A549 (cell line): ENCODE results near the gene IFI30. TPM values are rescaled to one million over a fixed set of nuclear protein-coding genes. Genes with fewer than 3 reads are reported as not detected.

ENCODE experiments used
- ATAC-seq, 2 experiments: fragments of 200-7000 bp in 1 of 2; fragments of >200 bp in 1 of 2; cut with Nextera tagmentation in 1 of 2; cut with Tn5 transposase in 1 of 2; 3 replicates each; pipeline versions ENCODE4 v1.8.0 to v1.9.1; 2018 to 2020; ENCODE audit warnings: mild to moderate bottlenecking in 1 of 2, moderate library complexity in 1 of 2
- CTCF ChIA-PET: fragments of 300-600 bp; sonication (Branson Sonifier 250); formaldehyde crosslinking; extraction: SDS; loops from one replicate; lab custom pipeline; 2021; ENCODE audit warnings: antibody characterized with exemption, inconsistent platforms; lab: Yijun Ruan, JAX
- POLR2A ChIA-PET: fragments of 350-600 bp; formaldehyde crosslinking; extraction: SDS; loops from one replicate; lab custom pipeline; 2021; ENCODE audit warnings: antibody characterized with exemption, inconsistent platforms; lab: Yijun Ruan, JAX
- DNase-seq, 2 experiments: peaks; one replicate each; pipeline versions ENCODE4 v3.0.0 to v3.0.0-alpha.2; 2011 to 2016; ENCODE audit warnings: low read depth in 1 of 2, low spot score in 1 of 2
- FAIRE-seq: peaks from 2 replicates; lab custom pipeline; 2011; peaks lifted over from hg19 to GRCh38; lab: Jason Lieb, UNC
- H3K27ac ChIP-seq, 2 experiments: fragments of >200 bp; sonication (Bioruptor Twin); formaldehyde crosslinking; 3 replicates each; pipeline ENCODE4 v1.5.1; 2016 to 2017
- H3K4me1 ChIP-seq: fragments of >200 bp; sonication (Bioruptor Twin); formaldehyde crosslinking; 3 replicates; pipeline ENCODE4 v1.6.1; 2016
- H3K4me2 ChIP-seq: fragments of >200 bp; sonication (Bioruptor Twin); formaldehyde crosslinking; 3 replicates; pipeline ENCODE4 v1.6.1; 2016
- H3K4me3 ChIP-seq: fragments of >200 bp; sonication (Bioruptor Twin); formaldehyde crosslinking; 3 replicates; pipeline ENCODE4 v1.5.1; 2016
- H3K9me3 ChIP-seq: fragments of >200 bp; sonication (Bioruptor Twin); formaldehyde crosslinking; 3 replicates; pipeline ENCODE4 v1.6.1; 2016
- BCL3 ChIP-seq: fragments of >200 bp; sonication (Bioruptor Twin); formaldehyde crosslinking; IDR thresholded peaks from 3 replicates; pipeline ENCODE4 v1.6.1; 2016
- CBX2 ChIP-seq: fragments of 200-600 bp; sonication (generic); IDR thresholded peaks from 2 replicates; pipeline ENCODE4 v1.6.1; 2016; ENCODE audit warnings: low read depth, mild to moderate bottlenecking, borderline replicate concordance
- CBX8 ChIP-seq: fragments of 200-600 bp; sonication (generic); IDR thresholded peaks from 2 replicates; pipeline ENCODE4 v1.6.1; 2016
- CEBPB ChIP-seq, 2 experiments: fragments of >200 bp in 1 of 2; sonication (Bioruptor Twin) in 1 of 2; formaldehyde crosslinking in 1 of 2; IDR thresholded peaks; 2 replicates each; pipeline ENCODE4 v1.6.1; 2012 to 2016
- CHD2 ChIP-seq: fragments of 150-350 bp; IDR thresholded peaks from 2 replicates; pipeline ENCODE4 v1.6.1; 2014; ENCODE audit warnings: low read length; ENCODE audit not compliant: partially characterized antibody
- CHD4 ChIP-seq: fragments of 200-600 bp; sonication (generic); IDR thresholded peaks from 2 replicates; pipeline ENCODE4 v1.6.1; 2016; ENCODE audit warnings: antibody characterized with exemption, mild to moderate bottlenecking, borderline replicate concordance
- CTCF ChIP-seq: fragments of >200 bp; sonication (Bioruptor Twin); formaldehyde crosslinking; IDR thresholded peaks from 3 replicates; pipeline ENCODE4 v1.5.1; 2016
- EHF ChIP-seq: fragments of 250-450 bp; sonication (Bioruptor Pico); IDR thresholded peaks from 2 replicates; pipeline ENCODE4 v1.5.0; 2020; ENCODE audit warnings: mild to moderate bottlenecking
- EHMT2 ChIP-seq: fragments of 200-600 bp; sonication (generic); IDR thresholded peaks from 2 replicates; pipeline ENCODE4 v1.6.1; 2016; ENCODE audit warnings: antibody characterized with exemption, low read depth, mild to moderate bottlenecking, moderate library complexity
- ESRRA ChIP-seq: fragments of 150-350 bp; IDR thresholded peaks from 2 replicates; pipeline ENCODE4 v1.6.1; 2014; ENCODE audit warnings: mild to moderate bottlenecking, low read length, borderline replicate concordance
- GATA3 ChIP-seq: IDR thresholded peaks from 2 replicates; pipeline ENCODE4 v1.6.1; 2012; ENCODE audit warnings: borderline replicate concordance
- HEYL ChIP-seq: fragments of 250-450 bp; sonication (Bioruptor Pico); IDR thresholded peaks from 2 replicates; pipeline ENCODE4 v1.8.0; 2021; ENCODE audit warnings: mild to moderate bottlenecking, moderate library complexity
- JUN ChIP-seq, 2 experiments: fragments of >200 bp; sonication (Bioruptor Twin); formaldehyde crosslinking; IDR thresholded peaks; 2 replicates in 1 of 2; 3 replicates in 1 of 2; pipeline ENCODE4 v1.6.1; 2016 to 2017
- JUNB ChIP-seq: fragments of >200 bp; sonication (Bioruptor Twin); formaldehyde crosslinking; IDR thresholded peaks from 2 replicates; pipeline ENCODE4 v1.6.1; 2016
- KDM1A ChIP-seq: fragments of 200-600 bp; sonication (generic); IDR thresholded peaks from 2 replicates; pipeline ENCODE4 v1.6.1; 2016; ENCODE audit warnings: low read depth, mild to moderate bottlenecking
- KDM5A ChIP-seq: fragments of 200-600 bp; sonication (generic); IDR thresholded peaks from 2 replicates; pipeline ENCODE4 v1.6.1; 2016; ENCODE audit warnings: antibody characterized with exemption, mild to moderate bottlenecking
- MAZ ChIP-seq: fragments of 150-350 bp; IDR thresholded peaks from 2 replicates; pipeline ENCODE4 v1.6.1; 2014; ENCODE audit warnings: antibody characterized with exemption, low read depth, low read length, borderline replicate concordance
- MYC ChIP-seq: IDR thresholded peaks from 2 replicates; pipeline ENCODE4 v1.6.1; 2012; ENCODE audit warnings: mild to moderate bottlenecking, inconsistent platforms, low read length, improper control_type of control experiment, borderline replicate concordance
- NFE2L2 ChIP-seq: fragments of 150-350 bp; conservative IDR thresholded peaks from 2 replicates; pipeline ENCODE4 v1.6.1; 2014; ENCODE audit warnings: low read length
- NPAS2 ChIP-seq: fragments of 250-450 bp; sonication (Bioruptor Pico); IDR thresholded peaks from 2 replicates; pipeline ENCODE4 v1.8.0; 2022; ENCODE audit warnings: mild to moderate bottlenecking, moderate library complexity, borderline replicate concordance
- NR3C1 ChIP-seq: fragments of >200 bp; sonication (Bioruptor Twin); formaldehyde crosslinking; IDR thresholded peaks from 3 replicates; pipeline ENCODE4 v1.6.1; 2017
- PHF8 ChIP-seq: fragments of 200-600 bp; sonication (generic); IDR thresholded peaks from 2 replicates; pipeline ENCODE4 v1.6.1; 2016; ENCODE audit warnings: low read depth, mild to moderate bottlenecking, antibody characterized with exemption, moderate library complexity, borderline replicate concordance
- POLR2A ChIP-seq: IDR thresholded peaks from 2 replicates; pipeline ENCODE4 v1.6.1; 2012; ENCODE audit warnings: mild to moderate bottlenecking, low read length
- RARB ChIP-seq: fragments of 250-450 bp; sonication (Bioruptor Pico); IDR thresholded peaks from 2 replicates; pipeline ENCODE4 v1.8.0; 2021; ENCODE audit warnings: mild to moderate bottlenecking, moderate library complexity
- REST ChIP-seq: fragments of 200-600 bp; sonication (generic); IDR thresholded peaks from 2 replicates; pipeline ENCODE4 v1.6.1; 2016; ENCODE audit warnings: antibody characterized with exemption, mild to moderate bottlenecking, moderate library complexity
- SREBF2 ChIP-seq: fragments of 450-650 bp; IDR thresholded peaks from 2 replicates; pipeline ENCODE4 v1.6.1; 2014; ENCODE audit warnings: mild to moderate bottlenecking, moderate library complexity
- TFCP2L1 ChIP-seq: fragments of 250-450 bp; sonication (Bioruptor Pico); IDR thresholded peaks from 2 replicates; pipeline ENCODE4 v1.5.0; 2021; ENCODE audit warnings: mild to moderate bottlenecking
- ZC3H11A ChIP-seq: fragments of 450-650 bp; IDR thresholded peaks from 2 replicates; pipeline ENCODE4 v1.6.1; 2014; ENCODE audit warnings: antibody characterized with exemption, mild to moderate bottlenecking
- ZFP36 ChIP-seq: fragments of 450-650 bp; IDR thresholded peaks from 2 replicates; pipeline ENCODE4 v1.6.1; 2014; ENCODE audit warnings: borderline replicate concordance; ENCODE audit not compliant: partially characterized antibody
- ZNF302 ChIP-seq: fragments of 250-450 bp; sonication (Bioruptor Pico); IDR thresholded peaks from 2 replicates; pipeline ENCODE4 v1.9.0; 2021; ENCODE audit warnings: inconsistent platforms, mild to moderate bottlenecking, moderate library complexity
- WGBS: methylation state at CpG from one replicate; pipeline ENCODE4 v1.1.6; 2017; ENCODE audit errors: missing lambda C conversion rate; 5-methylcytosine and 5-hydroxymethylcytosine counted together
- polyA plus RNA-seq, 4 experiments: library from polyadenylated mRNA; depleted of rRNA in 3 of 4; stranded (reverse); fragments of >200 nt; fragmentation: RNase III in 1 of 4; extraction: RNeasy Plus Mini Kit Qiagen cat#74134 plus additional on column Dnase treatment in 1 of 4; gene quantifications; 2 replicates in 3 of 4; 3 replicates in 1 of 4; pipeline ENCODE4 v1.2.3, GENCODE V29; 2011 to 2017
- TF ChIP-seq, protein P1 (sequence below): IDR thresholded peaks from 2 replicates; pipeline ENCODE4 v1.6.1; 2012

Gene IFI30
- polyA plus RNA-seq, 2 of the 4 experiments (the other 2 are of a cell fraction): 11.2 to 13.5 TPM

GRCh38 chr19:18152442-18152816 lies 21.2 kb upstream of the IFI30 start (continued):
- no peak for TF ChIP-seq NFE2L2
- TF ChIP-seq ZNF302 (CRISPR knock-in tag): no peak
- no peak for TF ChIP-seq JUNB
- TF ChIP-seq MAZ: no peak

DNA sequence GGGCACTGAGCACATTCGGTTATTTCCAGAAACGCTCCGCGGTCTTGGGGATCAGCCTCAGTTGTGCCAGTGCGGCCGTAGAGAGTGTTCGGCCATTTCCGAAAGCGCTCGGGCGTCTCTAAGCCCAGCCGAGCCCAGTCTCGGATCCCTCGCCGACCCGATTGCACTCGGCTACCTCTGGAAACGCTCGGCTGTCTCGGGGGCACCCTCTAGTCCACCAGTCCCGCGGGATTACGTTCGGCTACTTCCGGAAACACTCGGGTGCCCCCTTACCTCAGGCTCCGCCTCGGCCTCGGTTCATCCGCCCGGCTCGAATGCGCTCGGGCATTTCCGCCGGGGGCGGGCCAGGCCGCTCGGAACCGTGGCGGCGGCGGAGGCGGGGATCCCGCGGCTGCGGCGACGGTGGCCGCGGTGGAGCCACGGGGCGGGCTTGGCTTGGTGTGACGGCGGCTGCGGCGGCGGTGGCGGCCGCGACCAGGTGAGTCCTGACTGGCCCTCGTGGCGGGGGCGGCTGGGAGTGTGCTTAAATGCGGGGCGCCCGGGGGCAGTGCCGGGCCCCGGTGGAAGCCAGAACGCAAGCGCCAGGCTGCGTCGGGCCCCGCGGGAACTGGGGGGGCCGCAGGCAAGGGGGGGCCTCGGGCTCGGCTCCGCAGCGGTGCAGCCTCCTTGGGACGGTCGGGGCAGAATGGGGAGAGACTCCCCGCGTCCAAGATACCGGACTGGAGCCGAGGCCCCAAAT lies 20.6 kb upstream of the IFI30 start, which contains the start of gene PIK3R2:
PIK3R2 (plus strand) TSS at position 347 of the 739 bp plus-strand sequence. CDS start 2,717 bp downstream, outside the sequence.
- FAIRE-seq: no peak
- no peaks in the 10 kb centered on the region for H3K9me3 ChIP-seq
- peak within 1 kb of the TSS; percentile 59 for H3K4me3 ChIP-seq
- H3K4me2 ChIP-seq: peak within 1 kb of the TSS; percentile 95
- TF ChIP-seq ZC3H11A (no peak), RARB (no peak), NPAS2 (CRISPR knock-in tag) (no peak), CHD2 (peak; percentile 85), MYC (no peak), SREBF2 (no peak), EHMT2 (no peak), ESRRA (no peak), CEBPB (IDR thresholded peaks at IDR 0.05) (no peak), REST (peak; percentile 75), GATA3 (no peak), POLR2A (peak; percentile 26), JUNB (no peak), JUN (IDR thresholded peaks at IDR 0.05) (peak in 1 of 2 experiments; percentile 60; a peak in 2 of 5 replicates), EHF (no peak), NR3C1 (no peak), HEYL (CRISPR knock-in tag) (no peak), CBX8 (no peak), KDM1A (no peak), BCL3 (0 out of 3 replicates have a peak, but pooled peaks have one; percentile 40), CBX2 (no peak), TFCP2L1 (CRISPR knock-in tag) (no peak), CHD4 (no peak), ZFP36 (no peak), KDM5A (no peak), CTCF (peak; percentile 22; the same call in 2 of the 3 replicates), PHF8 (0 out of 2 replicates have a peak, but pooled peaks have one; percentile 20)
- TF ChIP-seq, protein P1, sequence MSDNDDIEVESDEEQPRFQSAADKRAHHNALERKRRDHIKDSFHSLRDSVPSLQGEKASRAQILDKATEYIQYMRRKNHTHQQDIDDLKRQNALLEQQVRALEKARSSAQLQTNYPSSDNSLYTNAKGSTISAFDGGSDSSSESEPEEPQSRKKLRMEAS: no peak; the same call in 1 of the 2 replicates
- TF ChIP-seq, all 56 proteins: peak for 7
- 4% methylated on average over 29 of the region's 86 CpGs for WGBS
- ATAC-seq (peak; percentile 88 to 92), DNase-seq (peak; percentile 86 to 97)
- ChIA-PET CTCF (interaction anchor here (0.6 to 2.3 kb wide), 10 partner anchors 10 to 99 kb away, joined by 3 to 8 read pairs (median 4); no protein-coding TSS in a partner anchor), POLR2A (interaction anchor here (0.6 to 1.3 kb wide), 6 partner anchors 8 to 132 kb away, joined by 3 to 6 read pairs (median 3); no protein-coding TSS in a partner anchor)
- H3K4me1 ChIP-seq: peaks cover 29% of the 10 kb centered on the region
- H3K27ac ChIP-seq: peak within 1 kb of the TSS; percentile 85 to 95
